Fibroblast of skin of right biceps (primary cell): ENCODE results near the gene P2RY2.

Experiments
- DNase-seq: peaks from one replicate; pipeline ENCODE4 v3.0.0-alpha.2; 2013

P2RY2 gene

DNA sequence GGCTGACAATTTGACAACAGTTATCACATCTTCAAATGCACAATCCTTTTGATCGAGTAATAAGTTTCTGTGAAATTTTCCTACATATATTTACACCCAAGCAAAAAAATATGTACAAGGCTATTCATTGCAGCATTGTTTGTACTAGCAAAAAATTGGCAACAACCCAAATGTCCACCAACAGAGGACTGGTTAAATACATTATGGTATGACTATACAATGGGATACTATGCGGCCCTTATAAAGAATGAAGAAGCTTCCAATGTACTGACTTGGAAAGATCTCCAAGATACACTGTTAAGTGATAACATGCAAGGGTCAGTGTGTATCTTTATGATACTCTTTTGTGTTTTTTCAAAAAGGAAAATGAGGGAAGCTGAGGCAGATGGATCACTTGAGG lies 8.2 kb upstream of the P2RY2 start:
- DNase-seq = no peak

DNA sequence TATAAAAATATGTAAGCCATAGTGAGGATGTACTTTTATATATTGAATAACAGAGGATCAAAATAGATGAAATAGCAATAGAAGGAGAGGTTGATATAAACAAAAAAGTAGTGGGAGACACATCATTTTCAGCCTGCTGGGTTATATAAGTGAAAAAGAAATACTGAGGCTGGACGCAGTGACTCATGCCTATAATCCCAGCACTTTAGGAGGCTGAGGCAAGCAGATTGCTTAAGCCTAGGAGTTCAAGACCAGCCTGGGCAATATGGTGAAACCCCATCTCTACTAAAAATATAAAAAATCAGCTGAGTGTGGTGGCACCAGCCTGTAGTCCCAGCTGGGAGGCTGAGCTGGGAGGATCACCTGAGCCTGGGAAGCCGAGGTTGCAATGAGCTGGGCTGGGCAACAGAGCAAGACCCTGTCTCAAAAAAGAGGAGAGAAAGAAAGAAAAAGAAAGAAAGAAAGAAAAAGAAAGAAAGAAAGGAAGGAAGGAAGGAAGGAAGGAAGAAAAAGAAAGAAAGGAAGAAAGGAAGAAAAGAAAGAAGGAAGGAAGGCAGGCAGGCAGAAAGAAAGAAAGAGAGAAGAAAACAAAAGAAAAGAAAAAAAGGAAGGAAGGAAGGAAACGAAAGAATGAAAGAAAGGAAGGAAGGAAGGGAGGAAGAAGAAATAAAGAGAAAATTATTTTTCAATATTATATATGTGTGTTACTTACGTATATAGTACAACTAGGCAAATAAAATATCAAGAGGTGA lies 7.0 kb upstream of the P2RY2 start:
- DNase-seq = no peak

DNA sequence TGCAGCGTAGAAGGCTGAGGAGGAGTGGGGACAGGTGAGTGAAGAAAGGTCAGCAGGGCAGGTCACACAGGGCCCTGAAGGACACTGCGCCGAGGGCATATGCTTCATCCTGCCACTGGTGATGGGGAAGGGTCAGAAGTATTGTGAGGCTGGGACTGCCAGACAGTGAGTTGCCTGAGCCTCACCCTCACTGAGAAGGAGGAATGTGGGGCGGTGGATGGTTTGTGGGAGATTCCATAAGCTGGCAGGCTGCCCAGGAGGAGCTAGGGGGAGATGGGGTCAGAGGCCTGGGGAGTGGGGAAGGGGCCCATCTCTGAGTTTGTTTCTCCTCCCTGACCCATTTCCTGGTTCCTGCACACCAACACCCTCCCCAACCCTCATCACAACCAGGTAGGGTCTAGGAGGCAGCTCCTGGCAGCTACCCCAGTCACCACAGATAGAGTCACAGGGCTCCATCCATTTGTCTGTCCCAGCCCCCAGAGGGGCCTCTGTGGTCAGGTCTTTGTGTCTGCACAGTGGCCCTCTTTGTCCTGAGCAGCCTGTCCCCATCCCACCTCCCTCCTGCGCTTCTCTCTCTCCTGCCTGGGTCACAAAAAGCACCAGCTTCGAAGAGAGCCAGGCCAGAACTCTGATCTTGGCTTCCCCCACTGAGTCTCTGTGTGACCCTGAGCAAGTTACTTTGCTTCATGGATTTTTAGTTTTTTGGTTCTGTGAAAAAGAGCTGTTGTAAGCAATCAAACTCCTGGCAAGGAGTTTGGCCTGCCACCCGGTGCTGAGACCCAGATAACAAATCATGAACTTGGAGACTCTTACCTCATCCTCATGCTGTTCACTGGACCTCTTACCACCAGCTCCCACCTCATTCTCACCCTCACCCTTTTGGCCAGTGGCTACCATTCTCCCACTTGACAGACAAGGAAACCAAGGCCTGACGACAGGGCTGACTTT lies 4.6 kb upstream of the P2RY2 start:
- DNase-seq = no peak

DNA sequence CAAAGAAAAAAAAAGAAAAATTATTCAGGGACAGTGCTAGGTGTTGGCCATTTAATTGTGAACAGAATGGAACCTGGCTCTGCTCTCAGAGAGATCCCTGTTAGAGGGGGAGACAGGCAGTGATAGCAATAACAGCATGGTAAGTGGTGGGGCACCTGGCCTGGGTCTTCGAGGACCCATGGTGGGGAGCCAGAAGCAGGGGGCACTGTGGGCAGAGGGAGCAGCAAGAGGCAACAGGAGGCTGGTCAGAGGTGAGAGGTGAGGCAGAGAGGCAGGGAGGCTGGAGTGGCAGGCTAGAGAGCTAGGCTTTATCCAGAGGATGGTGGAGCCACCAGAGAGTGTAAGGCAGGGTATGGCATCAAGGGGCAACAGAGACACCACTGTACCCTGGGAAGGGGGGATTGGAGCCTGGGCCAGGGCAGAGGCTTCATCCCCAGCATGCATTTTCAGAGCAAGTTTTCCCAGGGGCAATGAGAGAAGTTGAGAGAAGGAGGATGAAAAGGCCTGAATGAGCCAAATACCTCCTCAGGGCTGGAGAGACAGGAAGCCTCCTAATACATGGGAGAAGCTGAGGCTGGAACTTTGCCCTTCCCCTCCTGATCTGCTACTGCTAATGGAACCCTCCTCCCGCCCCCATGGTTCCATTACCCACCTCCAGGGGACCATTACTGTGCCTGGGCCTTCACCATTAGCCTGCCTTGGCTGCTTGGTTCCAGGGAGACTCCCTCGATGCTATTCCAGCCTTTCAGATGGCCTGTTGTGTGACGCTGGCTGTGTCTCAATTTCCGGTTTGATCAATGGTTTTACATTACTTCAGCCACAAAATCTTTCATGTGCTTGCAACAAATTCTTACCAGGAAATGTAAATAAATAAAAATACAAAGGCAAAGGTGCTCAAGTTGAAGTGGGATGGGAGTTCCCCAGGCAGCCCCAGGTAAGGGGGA lies 2.6 kb upstream of the P2RY2 start:
- DNase-seq = no peak

DNA sequence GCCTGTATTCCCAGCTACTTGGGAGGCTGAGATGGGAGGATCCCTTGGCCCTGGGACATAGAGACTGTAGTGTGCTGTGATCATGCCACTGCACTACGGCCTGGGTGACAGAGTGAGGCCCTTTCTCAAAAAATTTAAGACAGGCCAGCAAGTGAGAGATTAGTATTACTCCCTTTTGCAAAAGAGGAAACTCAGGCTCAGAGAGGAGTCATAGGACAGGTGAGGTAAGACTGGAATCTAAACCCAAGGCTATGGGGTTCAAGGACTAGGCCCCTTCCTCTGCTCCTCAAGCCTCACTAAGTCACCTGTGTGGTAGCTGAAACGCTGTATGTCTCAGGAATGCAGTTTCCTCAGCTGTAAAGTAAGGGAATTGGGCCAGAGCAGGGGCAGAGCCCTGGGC lies 1.6 kb upstream of the P2RY2 start:
- no peak for DNase-seq

DNA sequence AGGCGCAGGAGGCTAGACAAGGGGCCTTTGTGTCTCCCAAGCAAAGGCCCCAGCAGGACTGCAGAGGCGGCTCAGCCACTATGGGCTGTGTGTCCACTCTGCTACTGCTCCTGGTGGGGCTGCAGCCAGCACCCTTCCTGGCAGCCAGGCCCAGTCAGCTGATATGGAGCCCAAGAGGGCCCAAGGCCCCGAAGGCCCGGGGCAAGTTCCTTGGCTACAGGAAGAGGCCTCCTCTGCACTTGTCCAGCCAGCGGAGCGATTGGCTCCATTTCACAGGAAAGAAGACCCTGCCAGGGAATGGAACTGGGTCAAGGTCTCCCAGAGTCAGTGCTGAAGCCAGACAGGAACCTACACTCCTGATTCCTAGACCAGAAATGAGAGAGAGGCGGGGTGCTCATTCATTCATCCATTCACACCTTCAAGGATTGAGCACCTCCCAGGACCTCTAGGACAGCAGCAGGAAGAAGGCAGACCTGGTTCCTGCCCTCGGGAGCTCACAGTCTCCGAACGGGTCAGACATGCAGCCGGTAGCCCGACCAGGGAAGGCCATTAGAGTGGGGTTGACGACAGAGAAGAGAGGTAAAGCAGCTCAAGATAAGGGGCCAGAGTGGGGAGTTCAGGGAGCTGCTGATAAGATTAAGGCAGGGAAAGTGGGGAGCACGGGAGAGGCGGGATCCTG lies 811 bp upstream of the P2RY2 start:
- no peak for DNase-seq

DNA sequence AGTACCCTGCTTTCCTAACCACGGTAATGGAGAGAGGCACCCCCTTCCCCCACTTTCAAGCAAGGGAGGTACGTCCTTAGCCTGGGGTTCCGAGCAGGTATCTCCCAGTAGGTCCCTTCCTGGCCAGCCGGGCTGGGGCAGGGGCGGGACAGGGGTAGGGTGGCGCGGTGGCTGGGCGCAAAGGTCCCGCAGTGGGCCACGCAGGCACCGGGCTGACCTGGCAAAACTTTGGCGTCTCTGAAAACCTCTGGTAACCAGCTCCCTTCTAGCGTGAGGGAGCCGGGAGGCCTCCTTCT lies 323 bp upstream of the P2RY2 start:
- DNase-seq = no peak

DNA sequence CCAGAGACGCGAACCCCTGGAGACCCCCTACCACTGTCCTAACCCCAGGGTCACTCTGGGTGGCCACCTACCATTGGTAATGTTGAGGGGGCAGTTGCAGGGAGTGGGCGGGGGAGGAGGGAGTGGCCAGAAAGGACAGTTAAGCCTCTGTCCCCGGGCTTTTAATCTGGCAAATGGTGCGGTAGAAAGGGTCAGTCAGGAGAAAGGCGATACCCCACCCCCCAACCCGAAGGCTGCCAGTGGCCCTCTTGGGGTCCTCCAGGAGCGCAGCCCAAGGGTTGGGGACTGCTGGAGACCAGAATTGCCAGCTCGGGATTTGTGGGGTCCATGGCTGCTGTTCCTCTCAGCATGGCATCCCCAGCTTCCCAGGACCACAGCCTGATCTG lies 742 bp downstream of the P2RY2 start:
- DNase-seq = no peak

DNA sequence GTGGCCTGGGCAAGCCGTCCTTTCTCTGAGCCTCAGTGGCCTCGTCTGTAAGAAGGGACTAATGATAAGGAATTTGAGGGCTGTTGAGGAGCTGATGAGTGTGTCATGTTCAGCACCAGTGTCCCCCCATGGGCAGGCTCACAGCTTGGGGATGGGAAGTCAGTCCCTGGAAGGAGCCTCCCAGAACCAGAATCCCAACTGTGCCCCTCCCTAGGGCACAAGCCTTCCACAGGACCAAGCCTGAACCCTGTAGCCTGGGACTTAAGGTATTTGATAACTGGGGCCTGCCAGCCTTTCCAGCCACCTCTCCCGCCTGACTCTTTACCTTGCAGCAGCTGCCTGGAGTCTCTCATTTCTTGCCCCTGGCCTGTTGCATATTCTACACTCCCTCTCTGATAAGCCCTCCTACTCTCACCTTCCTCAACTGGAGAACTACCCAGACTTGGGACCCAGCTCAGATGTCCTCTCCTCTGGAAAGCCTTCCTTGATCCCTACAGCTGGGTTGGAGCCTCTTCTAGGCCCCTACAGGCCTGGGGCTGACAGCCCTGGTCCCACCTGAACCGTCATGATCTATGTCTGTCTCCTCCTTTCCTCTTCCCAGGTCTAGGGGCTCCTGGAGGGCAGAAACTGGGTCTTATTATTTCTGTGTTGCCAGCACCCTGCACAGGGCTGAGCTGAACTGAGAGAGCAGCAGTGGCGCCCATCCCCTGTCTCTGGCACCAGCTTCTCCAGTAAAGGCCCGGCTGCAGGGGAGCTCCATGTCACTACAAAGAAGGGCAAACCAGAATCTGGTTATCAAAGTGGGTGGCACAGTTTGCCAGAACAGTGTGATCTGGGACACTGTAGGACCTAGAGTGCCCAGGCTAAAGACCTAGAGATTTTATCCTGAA lies 1.6 kb downstream of the P2RY2 start:
- no peak for DNase-seq

DNA sequence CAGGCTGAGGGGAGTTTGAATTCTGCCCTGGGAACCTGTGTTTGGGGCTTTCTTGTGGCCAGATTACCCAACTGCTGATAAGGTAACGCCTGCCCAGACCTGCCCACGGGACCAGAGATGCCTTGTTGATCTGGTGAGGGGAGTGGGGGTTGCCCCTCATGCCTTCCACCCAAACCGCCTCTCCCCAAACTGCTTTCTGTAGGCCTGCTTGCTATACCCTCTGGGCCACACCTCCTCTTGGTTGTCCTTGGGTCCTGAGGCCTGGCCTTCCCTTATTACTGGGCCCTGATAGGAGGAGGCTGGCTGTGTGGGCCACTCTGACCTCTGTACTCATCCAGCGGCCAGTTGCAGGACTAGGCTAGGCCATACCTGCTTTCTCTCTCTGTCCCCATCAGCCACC lies 3.4 kb downstream of the P2RY2 start:
- DNase-seq = no peak

DNA sequence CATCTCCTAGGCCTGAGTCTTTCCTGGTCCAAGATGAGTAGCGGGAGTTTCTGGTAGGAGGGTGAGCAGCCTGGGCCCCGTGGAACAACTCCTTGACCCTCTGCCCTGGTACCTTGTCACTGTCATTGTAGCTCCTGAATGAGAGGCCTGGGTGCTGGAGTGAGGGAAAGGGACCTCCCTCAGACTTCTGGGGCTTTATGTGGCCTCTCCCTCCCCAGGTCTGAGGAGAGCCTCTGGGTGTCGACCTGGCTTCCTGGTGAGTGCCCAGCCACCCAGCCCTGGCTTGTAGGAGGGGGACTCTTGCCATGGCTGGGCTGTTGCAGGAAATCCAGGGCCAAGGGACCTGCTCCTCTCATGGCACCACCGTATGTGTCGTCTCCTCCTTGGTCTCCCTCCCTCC lies 3.9 kb downstream of the P2RY2 start:
- no peak for DNase-seq

DNA sequence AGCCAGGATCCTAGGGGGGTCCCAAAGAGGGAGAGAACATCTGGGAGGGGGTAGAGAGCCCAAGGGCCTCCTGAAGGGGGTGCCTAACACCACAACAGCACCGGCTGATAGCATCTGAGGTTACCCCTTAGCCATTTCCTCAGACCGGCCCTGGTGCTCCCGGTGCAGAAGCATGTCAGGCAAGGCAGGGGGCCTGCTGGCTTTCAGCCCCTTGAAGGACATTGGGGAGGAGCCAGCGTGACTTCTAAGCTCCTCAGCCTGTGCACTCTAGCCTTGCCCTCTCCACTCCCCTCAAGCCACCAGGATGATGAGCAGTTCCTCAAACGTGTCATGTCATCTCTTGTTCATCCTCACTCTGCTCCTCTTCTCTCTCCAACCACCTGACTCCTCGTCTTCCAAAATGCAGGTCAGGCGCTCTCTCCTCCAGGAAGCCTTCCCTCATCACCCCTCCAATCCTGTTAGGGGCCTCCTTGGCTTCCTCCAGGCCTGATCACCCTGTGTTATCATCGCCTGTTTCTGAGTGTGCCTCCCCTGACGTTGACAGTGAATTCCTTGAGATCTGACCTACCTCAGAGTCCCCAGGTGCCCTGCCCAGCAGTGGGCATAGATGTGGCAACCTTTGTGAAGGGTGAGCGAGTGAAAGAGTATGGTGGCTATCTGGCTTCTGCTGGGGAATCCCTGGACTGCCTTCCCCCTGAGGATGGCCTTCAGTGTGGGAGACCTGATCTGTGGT lies 6.1 kb downstream of the P2RY2 start:
- no peak for DNase-seq

DNA sequence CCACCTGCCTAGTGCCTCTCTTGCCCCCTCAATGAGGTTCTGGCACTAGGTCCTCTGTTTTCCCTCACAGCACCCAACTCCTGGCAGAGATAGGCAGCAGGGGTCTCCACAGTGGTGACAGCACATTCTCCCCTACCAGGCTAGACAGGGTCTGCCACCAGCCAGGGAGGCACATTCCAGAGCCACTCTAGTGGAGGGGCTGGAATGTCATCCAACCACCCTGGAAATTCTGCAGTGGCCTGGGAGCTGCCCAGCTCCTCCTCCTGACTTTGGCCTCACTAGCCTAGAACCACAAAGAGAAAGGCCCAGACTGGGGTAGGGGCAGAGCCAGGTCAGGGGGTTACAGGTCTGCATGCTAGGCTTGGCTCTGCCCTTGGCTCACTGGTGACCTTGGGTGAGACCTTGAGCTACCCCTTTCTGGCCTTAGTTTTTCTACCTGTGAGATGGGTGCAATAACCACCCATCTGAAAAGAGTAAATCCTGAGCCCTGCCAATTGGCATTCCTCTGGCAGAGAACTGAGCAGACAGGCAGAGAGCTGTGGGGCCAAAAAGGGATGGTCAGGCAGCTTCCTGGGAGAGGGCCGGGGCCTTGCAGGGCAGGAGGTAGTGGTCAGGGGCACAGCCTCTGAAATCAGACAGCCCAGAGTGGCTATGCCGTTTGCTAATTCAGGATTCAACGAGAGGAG lies 7.1 kb downstream of the P2RY2 start:
- DNase-seq = no peak

DNA sequence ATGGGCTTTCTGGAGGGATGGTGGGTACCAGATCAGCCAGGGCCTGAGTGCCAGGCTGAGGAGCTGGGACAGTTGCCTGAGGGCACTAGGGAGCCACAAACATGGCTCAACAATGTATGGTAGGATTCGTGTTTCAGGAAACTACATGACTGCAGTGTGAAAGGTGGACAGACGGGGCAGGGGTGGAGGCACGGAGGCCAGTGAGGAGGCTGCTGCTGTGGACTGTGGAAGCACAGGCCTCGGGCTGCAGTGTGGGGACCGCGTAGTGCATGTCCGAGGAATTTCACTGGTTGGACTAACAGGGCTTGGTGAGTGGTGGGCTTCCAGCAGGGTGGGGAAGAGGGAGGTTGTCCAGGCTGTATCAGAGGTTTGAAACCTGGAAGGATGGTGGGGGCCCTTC lies 7.8 kb downstream of the P2RY2 start:
- no peak for DNase-seq

DNA sequence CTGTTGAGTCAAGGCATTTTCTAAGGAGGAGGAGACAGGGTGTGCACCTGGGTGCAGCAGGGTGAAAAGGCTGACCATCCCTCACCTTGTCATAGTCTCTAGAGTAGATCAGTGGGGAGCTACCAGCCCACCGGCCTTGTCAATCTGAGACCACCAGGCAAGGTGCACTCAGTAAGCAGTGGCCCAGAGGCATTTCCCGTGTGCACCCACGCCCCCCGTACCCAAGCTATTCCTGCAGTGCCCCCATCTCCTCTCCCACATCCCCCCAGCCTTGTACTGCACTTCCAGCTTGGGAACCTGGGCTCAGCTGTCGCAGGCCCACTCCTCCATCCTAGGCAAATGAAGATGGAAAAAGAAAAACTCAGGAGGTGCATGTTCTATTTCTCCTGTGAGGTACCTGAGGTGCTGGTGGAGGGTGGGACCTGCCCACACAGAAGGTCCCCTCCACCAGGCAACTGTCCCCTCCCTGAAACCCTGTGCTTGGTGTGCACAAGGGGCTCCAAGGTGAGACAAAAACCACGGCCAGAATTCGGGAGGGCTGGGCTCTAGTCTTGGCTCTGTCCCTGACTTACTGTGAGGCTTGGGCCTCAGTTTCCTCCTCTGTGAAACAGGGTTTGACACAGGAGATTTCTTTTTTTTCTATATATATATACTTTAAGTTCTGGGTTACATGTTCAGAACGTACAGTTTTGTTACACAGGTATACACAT lies 8.4 kb downstream of the P2RY2 start:
- DNase-seq = no peak

DNA sequence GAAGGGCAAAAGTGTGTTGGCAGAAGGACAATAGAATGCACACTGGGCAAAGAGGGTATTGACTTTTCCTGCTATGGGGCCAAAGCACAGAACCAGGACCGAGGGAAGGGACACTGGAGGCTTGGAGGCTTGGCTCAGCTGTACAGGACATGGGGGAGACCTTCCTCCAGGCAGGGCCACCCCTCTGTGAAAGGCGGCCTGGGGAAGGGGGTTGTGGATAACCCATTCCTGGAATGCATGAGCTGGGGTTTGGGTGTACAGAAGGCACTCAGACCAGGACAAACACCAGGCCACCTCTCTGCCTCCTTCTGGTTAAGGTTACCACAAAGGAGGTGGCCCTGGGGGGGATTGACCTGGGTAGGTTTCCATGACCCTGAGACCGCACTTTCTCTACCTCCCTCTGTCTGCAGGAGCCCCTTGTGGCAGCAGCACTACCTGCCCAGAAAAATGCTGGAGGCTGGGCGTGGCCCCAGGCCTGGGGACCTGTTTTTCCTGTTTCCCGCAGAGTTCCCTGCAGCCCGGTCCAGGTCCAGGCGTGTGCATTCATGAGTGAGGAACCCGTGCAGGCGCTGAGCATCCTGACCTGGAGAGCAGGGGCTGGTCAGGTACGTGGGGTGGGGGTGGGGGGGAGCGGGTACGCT lies 9.6 kb downstream of the P2RY2 start:
- no peak for DNase-seq

DNA sequence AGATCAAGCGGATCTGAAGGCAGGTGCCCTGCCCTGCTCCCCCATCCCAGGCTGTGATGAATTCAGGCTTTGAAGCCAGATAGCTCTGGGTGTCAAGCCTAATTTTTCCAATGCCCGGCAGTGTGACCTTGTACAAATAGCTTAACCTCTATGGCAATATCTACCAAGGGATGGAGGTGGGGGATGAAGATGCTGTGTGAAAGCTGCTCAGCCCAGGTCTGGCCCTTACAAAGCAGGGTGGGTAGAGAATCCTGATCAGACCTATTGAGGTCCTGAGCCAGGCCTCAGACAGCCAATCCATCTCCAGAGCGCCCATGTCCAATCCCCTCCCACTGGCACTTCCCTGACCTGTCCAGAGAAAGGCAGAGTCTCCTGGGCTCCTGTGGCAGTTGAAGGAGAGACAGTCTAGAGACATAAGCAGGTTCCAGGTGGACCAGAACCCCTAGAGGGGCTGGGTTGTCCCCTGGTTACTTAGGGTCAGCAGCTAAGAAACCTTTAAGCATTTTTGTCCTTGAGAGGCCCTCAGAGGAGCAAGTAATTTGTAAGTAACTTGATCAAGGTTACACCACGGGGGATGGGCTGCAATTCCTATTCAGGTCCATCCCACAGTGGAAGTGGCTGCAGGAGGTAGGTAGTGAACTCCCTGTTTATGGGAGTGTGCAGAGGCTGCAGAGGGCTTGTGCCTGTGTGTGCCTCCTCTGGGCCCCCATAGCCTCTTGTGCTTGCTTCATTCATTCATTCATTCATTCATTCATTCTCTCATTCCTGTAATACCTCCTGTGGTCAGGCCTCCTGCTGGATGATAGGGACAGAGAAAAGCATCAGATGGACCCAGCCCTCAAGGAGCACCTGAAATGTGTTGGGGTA lies 10.4 kb downstream of the P2RY2 start:
- DNase-seq = no peak

DNA sequence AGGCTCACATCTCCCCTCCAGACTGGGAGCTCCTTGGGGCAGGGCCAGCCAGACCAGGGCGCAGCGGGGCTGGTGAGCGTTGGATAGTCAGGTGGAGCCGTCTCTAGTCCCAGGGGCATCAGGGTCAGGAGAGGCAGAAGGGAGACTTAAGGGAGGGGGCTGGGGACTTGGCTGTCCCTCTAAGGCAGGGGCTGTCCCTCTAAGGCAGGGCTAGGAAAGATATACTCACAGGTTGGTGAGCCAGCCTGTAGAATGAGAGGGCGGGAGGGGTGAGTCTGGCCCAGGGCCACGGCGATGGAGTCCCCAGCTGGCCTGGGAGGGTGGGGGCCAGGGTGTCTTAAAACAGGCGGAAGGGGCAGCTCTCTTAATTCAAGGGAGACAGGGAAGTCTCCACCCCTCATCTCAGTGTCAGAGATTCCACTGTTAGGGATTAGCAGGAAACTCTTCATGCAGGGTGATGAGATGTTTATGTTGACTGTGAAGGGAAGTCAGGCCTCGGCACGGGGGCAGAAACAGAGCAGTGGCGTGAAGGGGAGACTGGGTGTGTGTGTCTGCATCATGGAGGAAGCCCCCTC lies 11.3 kb downstream of the P2RY2 start:
- DNase-seq = no peak
